GM19193 (cell line): Measurements from ENCODE around the gene TGIF2.

ENCODE experiments used
- POLR2A ChIP-seq: IDR thresholded peaks from 4 replicates; pipeline ENCODE4 v1.6.1; 2011; ENCODE audit not compliant: insufficient read depth, insufficient read length; ENCODE audit errors: extremely low read depth

Gene TGIF2

DNA sequence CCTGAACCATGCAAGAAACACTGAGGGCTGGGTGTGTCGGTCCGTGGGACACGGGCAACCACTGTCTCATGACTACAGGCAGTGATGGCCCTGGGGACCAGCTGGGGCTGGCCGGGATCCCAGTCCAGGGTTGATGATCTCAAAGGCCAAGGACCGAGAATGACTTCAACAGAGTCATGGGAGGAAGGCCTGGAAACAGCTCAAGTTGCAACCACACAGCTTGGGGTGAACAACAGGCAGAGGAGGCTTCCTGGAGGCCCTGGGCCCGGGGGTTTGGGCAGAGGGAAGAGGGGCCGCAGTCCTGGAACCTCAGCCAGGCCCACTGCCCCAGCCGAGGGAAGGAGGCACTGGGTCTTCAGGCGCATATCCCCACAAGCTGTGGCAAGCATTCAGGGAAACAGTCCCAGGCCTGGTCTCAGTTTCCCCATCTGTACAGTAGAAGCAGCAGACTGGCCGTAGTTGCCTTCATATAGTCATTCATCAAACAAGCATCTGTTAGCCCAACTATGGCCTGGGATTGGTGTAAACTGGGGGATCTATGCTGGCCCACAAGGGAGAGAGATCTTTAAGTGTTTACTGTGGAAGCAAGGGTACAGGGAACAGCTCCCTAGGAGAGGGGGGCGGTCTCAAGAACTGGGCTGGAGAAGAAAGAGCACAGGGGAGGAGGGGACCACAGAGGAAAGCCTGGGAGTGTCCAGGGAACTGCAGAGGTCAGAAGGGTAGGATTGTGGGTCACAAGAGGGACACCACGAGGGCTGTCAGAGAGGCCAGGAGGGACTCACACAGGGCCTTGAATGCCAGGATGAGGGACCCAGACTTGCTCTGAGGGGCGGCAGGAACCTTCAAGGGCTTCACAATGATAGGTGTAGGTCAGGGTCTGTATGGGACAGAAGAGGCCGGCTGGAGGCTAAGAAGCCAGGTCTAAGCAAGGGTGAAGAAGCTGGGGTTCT, 29.9 kb upstream of the TGIF2 start:
- TF ChIP-seq POLR2A = no peak

DNA sequence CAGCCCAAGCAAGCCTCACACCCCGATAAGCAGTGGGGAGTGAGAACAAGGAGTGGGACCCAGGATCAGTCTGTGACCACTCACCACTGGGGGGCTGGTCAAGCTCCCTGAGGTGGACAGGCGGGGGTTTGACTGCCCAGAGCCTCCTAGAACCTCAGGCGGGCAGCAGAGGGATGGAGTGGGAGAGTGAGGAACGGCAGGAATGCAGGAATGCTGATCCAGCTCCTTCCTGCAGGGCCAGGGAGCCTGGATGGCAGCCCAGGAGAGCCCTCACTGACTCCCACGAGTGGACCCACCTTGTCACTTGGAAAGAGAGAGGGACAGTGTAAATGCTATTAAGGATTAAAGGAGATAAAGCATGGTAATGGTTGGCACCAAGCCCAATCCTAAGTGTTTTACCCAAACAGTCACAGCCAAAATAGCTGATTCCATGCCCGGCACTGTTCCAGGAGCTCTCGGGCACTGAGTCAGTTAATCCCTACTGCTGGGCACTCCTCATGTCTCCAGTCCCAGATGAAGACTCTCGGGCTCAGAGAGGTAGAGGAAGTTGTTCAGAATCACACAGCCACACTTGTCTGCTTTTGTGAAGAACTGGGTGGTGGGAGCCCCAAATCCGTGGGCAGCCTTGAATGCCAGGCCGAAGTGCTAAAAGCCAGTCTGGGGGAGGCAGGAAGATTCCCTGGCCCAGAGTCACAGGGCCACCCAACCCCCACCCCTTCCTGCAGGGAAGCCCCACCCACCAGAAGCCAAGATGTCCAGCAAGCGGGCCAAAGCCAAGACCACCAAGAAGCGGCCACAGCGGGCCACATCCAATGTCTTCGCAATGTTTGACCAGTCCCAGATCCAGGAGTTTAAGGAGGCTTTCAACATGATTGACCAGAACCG, 29.0 kb upstream of the TGIF2 start:
- no peak for TF ChIP-seq POLR2A

DNA sequence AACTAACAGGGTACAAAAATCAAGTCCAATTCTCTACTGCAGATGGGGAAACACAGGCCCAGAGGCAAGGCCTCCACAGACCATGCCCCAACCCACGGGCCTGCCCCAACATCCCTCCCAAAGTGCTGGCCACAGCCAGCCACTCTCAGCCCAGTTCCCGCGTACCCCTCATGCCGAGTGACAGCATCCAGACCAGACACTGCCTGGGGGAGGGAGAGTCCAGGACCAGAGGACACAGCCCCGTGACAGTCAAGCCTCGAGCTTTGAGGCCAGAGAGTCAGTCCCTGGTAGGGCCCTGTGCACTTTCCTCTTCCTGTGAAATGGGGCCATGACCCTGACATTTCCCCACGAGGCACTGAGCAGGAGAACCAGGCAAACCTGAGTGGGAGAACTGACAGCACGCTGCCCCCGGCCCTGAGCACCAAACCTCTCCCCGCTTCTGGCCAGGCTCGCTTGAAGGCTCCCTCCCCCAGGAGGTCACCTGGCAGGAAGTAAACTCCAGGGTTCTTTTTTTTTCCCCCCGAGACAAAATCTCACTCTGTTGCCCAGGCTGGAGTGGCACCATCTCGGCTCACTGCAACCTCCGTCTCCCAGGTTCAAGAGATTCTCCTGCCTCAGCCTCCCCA, 27.2 kb upstream of the TGIF2 start:
- no peak for TF ChIP-seq POLR2A

DNA sequence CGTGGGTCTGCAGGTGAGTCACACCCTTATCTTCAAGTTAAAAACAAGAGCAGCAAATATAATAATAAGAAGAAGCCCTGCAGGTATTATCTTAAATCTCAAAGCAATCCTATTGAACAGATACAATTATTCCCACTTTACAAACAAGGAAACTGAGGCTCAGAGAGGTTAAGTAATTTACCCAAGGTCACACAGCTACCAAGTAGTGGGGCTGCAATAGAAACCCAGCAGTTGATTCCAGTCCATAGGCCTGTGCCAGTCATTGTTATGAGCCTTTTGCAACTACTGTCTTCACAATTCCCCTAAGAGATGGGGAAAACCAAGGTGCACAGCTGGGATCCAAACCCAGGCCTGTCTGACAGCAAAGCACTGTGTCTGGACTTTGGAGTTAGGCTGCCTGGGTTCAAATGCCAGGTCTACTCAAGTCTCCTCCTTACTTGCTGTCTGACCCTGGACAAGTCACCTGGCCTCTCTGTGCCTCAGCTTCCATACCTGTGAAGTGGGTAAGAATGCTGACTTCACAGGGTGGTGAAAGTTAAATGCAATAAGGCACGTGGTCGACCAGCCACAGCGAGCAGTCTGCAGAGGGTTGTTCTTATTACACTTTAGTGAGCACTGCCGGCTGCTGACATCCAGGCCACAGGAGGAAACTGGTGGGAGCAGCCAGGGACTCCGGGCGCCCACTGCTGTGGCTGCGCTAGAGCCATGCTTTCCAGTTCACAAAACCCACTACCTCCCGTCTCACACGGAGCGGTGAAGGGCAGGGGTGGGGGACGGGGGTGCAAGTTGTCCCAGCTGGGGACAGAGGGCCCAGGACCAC, 26.0 kb upstream of the TGIF2 start:
- TF ChIP-seq POLR2A = no peak

DNA sequence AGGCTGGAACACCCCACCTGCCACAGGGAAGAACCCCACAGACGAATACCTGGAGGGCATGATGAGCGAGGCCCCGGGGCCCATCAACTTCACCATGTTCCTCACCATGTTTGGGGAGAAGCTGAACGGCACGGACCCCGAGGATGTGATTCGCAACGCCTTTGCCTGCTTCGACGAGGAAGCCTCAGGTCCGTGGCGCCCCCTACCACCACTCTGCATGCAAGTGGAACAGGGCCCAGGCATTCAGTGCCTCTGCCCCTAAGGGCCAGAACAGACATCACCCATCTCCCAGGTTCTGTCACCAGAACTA, 25.4 kb upstream of the TGIF2 start:
- TF ChIP-seq POLR2A = no peak

DNA sequence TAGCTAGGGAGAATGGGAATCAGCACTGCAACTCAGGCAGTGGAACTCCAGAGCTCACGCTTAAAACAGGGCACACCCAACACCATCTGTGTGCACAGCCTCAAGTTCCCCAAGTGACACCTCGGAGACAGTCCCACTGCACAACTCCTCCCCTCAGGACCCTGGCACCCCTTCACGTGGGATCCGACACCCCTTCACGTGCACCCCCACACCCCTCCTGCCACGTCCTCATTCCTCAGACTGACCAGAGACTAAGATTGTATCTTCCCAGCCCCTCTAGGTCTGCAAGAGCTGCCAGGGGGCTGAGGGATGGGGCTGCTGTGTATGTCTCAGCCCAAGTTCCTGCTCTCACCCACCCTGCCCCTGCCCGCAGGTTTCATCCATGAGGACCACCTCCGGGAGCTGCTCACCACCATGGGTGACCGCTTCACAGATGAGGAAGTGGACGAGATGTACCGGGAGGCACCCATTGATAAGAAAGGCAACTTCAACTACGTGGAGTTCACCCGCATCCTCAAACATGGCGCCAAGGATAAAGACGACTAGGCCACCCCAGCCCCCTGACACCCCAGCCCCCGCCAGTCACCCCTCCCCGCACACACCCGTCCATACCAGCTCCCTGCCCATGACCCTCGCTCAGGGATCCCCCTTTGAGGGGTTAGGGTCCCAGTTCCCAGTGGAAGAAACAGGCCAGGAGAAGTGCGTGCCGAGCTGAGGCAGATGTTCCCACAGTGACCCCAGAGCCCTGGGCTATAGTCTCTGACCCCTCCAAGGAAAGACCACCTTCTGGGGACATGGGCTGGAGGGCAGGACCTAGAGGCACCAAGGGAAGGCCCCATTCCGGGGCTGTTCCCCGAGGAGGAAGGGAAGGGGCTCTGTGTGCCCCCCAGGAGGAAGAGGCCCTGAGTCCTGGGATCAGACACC, 24.4 kb upstream of the TGIF2 start:
- TF ChIP-seq POLR2A = no peak

DNA sequence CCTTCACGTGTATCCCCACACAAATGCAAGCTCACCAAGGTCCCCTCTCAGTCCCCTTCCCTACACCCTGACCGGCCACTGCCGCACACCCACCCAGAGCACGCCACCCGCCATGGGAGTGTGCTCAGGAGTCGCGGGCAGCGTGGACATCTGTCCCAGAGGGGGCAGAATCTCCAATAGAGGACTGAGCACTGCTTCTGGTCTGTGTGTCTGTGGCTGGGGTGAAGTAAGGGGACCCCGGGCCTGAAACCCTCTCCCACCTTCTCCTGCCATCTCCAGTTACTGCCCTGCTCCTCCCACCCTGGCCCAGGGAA, 23.8 kb upstream of the TGIF2 start:
- no peak for TF ChIP-seq POLR2A

DNA sequence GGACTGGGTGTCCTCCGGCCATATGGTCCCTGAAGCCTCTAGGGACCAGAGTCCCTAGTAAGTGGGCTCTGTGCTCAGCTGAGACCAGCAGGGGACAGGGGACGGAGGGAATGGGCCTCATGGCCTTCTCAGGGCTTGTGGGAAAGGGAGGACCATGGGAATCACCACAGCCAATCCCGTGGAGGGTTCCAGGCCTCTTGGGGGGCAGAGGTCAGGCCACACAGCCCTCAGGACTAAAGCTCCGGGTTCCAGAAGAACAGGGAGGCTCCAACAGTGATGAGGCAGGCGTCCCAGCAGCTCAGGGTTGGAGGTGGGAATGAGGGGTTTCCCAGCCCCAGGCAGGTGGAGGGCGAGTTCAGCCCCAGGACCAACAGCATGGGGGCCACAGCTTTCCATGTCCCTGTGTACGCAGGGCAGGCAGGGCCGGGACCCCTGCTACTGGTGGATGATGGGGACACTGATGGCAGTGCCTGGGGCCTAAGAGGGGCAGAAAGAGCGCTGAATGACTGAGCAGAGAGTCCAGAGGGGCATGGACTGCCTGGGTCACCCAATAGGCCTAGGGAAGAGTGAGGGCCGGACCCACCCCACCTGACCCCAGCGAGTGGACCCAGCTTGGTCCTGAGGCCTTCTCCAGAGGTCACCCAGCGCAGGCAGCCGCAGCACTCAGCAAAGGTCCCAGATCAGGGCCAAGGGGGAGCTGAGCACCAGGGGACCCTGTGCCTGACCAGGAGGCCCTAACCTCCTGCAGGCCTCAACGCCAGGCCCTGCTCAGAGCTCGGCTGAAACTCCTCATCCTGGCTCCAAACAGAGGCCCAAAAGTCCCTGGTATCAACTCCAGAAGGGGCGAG, 23.2 kb upstream of the TGIF2 start:
- TF ChIP-seq POLR2A = no peak

DNA sequence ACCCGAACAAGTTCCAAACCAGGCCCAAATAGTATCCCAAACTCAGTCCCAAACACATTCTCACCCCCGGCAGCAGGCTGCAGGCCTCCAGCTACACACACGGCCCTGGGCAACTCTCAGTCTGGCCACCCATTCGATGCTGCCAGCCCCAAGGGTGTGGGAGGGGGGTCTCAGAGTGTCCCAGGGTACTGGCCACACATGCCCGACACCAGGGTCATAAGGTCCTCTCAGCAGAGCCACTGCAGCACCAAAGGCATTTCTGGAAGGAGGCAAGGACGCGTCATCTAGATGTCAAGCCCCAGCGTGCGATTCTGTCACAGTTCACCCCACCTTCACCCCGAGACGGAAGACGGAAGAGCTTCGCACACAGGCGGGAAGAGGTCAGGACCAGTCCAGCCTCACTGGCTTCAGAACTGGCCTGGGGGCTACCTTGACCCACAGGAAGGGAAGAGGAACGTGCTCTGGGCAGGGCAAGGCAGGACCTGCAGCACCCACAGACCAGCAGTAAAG, 22.6 kb upstream of the TGIF2 start:
- TF ChIP-seq POLR2A = no peak

DNA sequence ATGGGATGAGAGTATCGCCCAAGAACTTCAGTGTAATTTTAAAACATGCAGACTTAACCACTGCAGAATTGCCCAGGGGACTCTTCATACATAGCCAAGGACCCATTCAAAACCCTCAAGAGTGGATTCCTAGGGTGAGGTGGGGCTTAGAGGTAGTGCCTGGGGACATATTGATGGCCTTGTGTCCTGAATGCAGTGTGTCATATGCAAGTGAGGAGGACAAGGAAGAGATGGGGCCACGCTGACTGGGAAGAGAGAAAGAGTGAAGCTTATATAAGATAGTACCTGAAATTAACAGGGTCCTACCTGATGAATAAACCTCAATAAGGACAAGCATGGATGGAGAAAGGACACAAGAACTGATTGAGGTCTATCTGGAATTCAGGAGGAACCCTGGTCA, 18.1 kb upstream of the TGIF2 start:
- TF ChIP-seq POLR2A = no peak

DNA sequence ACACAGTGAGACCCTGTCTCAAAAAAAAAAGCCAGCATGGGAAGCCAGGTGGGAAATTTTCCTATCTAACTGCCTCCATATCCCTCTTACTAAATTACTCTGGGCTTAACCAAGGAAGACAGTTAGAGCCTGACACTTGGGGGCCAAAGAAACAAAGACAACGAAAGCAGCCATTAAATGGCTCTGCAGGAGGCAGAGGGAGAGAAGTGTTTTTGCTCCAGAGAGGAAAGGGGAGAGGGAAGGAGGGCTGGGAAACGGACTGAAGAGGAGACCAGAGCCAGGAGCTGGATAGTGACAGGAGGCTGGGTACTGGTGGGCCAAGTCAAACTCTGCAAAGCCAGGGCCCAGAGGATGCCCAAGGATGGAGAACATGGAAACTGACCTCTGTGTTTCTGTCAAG, 10.7 kb upstream of the TGIF2 start:
- no peak for TF ChIP-seq POLR2A

DNA sequence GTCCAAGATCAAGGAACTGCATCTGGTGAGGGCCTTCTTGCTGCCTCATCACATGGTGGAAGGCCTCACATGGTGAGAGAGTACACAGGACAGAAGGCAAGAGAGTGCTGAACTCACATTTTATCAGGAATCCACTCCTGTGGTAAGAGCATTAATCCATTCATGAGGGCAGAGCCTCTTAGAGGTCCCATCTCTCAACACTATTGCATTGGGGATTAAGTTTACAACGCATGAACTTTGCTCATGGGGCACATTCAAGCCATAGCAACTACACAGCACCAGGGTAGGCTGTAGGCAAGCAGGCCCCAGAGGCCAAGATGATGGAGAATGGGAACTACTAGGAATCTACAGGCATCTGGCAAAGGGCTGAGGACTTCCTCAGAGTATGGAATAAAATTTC, 10.0 kb upstream of the TGIF2 start:
- TF ChIP-seq POLR2A = no peak

DNA sequence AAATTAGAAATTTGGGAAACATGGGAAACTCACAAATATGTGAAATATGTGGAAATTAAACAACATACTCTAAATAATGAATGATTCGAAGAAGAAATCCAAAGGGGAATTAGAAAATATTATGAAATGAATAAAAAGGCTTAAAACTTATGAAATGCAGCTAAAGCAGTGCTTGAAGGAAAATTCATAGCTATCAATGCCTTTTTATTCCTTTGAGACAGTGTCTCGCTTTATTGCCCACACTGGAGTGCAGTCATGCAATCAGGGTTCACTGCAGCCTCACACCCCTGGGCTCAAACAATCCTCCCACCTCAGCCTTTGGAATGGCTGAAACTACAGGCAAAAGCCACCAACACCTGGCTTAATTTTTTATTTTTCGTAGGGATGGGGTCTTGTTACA, 7.9 kb upstream of the TGIF2 start:
- TF ChIP-seq POLR2A = no peak
